ENCODE results near the gene NFATC3.
"Not testable (repeated sequence)": the region's sequence is repeated elsewhere in the genome, so short reads cannot be mapped to it uniquely, and the experiment has no call there.

Gene NFATC3

DNA sequence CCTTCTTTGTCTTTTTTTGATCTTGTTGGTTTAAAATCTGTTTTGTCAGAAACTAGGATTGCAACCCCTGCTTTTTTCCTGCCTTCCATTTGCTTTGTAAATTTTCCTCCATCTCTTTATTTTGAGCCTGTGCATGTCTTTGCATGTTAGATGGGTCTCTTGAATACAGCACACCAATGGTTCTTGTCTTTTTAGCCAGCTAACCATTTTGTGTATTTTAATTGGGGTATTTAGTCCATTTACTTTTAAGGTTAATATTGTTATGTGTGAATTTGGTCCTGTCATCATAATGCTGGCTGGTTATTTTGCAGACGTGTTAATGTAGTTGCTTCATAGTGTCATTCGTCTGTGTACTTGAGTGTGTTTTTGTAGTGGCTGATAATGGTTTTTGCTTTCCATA, 26.2 kb downstream of the NFATC3 start:
- H3K4me3 ChIP-seq (ENCODE audit: low read depth, low read length), result no peak overlapping the region
- no peak for DNase-seq (ENCODE audit: low read depth)
- TF ChIP-seq CTCF (IDR thresholded peaks at IDR 0.05; ENCODE audit: low read depth, low read length, missing control alignments), result no peak

DNA sequence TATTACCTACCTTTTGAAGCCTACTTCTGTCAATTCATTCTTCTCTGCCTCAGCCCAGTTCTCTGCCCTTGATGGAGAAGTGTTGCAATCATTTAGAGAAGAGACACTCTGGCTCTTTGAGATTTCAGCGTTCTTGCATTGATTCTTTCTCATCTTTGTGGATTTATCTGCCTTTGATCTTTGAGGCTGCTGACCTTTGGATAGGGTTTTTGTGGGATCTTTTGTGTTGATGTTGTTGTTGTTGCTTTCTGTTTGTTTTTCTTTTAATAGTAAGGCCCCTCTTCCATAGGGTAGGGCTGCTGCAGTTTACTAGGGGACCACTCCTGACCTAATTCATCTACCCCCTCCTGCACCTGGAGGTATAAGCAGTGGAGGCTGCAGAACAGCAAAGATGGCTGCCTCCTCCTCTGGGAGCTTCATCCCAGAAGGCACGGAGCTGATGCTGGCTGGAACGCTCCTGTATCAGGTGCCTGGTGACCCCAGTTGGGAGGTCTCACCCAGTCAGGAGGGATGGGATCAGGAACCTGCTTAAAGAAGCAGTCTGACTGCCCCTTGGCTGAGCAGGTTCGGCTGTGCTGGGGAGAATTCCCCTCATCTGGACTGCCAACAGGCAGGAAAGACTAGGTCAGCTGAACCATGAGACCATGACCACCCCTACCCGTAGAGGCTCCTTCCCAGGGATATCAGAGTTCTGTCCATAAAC, 28.0 kb downstream of the NFATC3 start:
- TF ChIP-seq CTCF (IDR thresholded peaks at IDR 0.05; ENCODE audit: low read depth, low read length, missing control alignments), result no peak
- no peak overlapping the region for H3K4me3 ChIP-seq (ENCODE audit: low read depth, low read length)
- no peak for DNase-seq (ENCODE audit: low read depth)

- no peak for TF ChIP-seq CTCF (IDR thresholded peaks at IDR 0.05; ENCODE audit: low read depth, low read length, missing control alignments)
- no peak for DNase-seq (ENCODE audit: low read depth)
- no peak overlapping the region for H3K4me3 ChIP-seq (ENCODE audit: low read depth, low read length)
Measured at GRCh38 chr16:68113765-68114240, 28.6 kb downstream of the NFATC3 start.

GRCh38 chr16:68114939-68115338, 29.8 kb downstream of the NFATC3 start:
- not testable (repeated sequence) for H3K4me3 ChIP-seq (ENCODE audit: low read depth, low read length); DNase-seq (ENCODE audit: low read depth)

DNA sequence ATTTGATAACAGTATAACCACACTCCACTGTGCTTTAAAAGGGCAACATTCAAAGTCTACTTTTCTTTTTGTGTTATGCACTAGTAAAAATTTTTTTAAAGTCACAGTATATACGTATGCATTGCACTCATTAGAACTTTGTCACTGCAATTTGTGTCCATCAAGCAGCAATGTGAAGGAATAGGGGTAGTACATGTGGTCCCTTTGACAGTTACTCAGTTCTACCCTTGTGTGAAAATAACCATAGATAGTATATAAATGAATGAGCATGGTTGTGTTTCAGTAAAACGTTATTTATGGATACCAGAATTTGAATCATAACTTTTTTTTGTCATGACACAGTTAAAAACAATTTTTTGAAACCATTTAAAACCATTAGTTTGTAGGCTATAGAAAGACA, 30.7 kb downstream of the NFATC3 start:
- H3K4me3 ChIP-seq (ENCODE audit: low read depth, low read length), result no peak overlapping the region
- no peak for DNase-seq (ENCODE audit: low read depth)
- TF ChIP-seq CTCF (IDR thresholded peaks at IDR 0.05; ENCODE audit: low read depth, low read length, missing control alignments), result no peak

DNA sequence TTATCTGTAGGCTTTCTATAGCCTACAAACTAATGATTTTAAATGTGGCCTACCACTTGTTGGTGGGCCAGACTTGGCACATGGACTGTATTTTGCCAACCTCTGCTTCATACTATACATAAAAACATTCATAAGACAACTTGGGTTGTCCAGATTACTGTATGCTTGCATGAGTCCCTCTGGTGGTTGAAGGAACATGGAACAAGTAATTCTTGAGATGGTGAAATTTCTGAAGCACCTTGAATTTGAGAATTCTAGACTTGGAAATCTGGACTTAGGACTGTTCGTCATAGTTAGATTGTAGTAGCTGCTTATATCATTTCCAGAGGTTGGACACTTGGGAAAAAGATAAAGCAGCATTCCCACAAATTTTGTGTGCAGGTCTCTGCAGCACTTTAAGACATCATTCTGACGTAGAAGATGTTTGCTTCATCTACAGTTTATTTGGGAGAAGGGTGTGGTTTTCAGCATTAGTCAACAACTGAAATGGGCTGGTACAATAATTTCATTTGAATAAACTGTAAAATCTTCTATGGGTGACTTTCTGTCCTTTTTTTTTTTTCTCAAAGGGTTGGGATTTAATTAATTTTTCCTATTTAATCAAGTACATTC, 31.2 kb downstream of the NFATC3 start:
- no peak for DNase-seq (ENCODE audit: low read depth)
- H3K4me3 ChIP-seq (ENCODE audit: low read depth, low read length), result no peak overlapping the region
- peak; percentile 58 for TF ChIP-seq CTCF (IDR thresholded peaks at IDR 0.05; ENCODE audit: low read depth, low read length, missing control alignments)

DNA sequence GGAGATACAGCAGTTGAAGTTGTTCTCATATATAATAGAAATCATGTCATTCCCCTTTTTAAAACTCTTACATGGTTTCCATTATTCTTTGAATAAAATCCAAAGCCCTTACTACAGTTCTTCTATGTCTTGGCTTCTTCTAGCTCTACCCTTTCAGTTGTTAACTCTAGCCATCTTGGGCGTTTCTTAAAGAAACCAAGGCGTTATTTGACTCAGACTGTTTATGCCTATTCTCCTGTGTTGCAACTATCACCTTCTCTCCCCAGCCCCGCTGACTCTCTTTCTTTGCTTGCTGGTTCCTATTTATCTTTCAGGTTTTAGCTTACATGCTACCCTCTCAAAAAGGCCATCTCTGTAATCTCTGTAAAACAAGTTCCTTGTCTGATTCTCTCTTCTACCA, 32.7 kb downstream of the NFATC3 start:
- no peak for TF ChIP-seq CTCF (IDR thresholded peaks at IDR 0.05; ENCODE audit: low read depth, low read length, missing control alignments)
- DNase-seq (ENCODE audit: low read depth), result no peak
- H3K4me3 ChIP-seq (ENCODE audit: low read depth, low read length), result no peak overlapping the region

DNA sequence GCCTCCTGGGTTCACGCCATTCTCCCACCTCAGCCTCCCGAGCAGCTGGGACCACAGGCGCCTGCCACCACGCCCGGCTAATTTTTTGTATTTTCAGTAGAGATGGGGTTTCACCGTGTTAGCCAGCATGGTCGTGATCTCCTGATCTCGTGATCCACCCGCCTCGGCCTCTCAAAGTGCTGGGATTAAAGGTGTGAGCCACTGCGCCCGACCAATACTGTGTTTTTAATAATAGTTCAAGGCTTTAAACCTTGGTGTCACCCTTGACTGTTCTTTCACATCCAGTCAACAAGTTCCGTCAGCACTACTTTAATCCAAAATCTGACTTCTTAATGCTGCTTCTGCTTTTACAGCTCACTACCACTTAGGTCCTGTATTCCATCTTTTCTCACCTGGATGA, 33.8 kb downstream of the NFATC3 start:
- not testable (repeated sequence) for H3K4me3 ChIP-seq (ENCODE audit: low read depth, low read length); DNase-seq (ENCODE audit: low read depth)

- not testable (repeated sequence) for DNase-seq (ENCODE audit: low read depth); H3K4me3 ChIP-seq (ENCODE audit: low read depth, low read length)
Measured at GRCh38 chr16:68120496-68120895, 35.3 kb downstream of the NFATC3 start.
